Heart left ventricle (tissue), 13 donors: ENCODE measurements around the gene ACKR1.

Source experiments
- CTCF ChIP-seq, 12 donors: fragments of 200-600 bp; sonication (generic) in 4 of 12; IDR thresholded peaks; one replicate each; pipeline versions ENCODE4 v1.5.0 to v1.8.0; 2018 to 2022; ENCODE audit warnings: antibody characterized with exemption in 12 of 12, mild to moderate bottlenecking in 5 of 12
- POLR2A ChIP-seq, 2 donors: fragments of 450-650 bp; IDR thresholded peaks; one replicate each; pipeline ENCODE4 v1.6.1; 2017; ENCODE audit warnings: antibody characterized with exemption in 2 of 2, mild to moderate bottlenecking in 2 of 2, moderate library complexity in 2 of 2
- donor health status: ischemic (EF 13 %, LVEDD 7.1; RV severe dilation, severe dysfunction).
- donor health status: DM: no; HTN: yes; CAD: no.
- donor health status: DM: no; HTN: no; CAD: no.
- donor health status: ischemic (EF 25% LVEDD 6.9; RV normal size, moderate dysfunction).
- donor health status: ischemic (EF 25% LVEDD 5.7; RV mildly dilated, moderate dysfunction).
- donor health status: ischemic (EF 35%, LVEDD 5.7; RV mildly dilated, moderate dysfunction).
- donor health status: nonischemic (EF 11% LVEDD 7.7; RV severe dilation, severe dysfunction).
- donor health status: DM: yes; HTN: yes; CAD: no.
- donor health status: PGD.
- donor health status: ischemic (EF 29% LVEDD 5.4; RV normal size, mild dysfunction).
- donor health status: nonischemic (EF 23%, LVEDD 6.1; RV moderate dilation, normal function).

- TF ChIP-seq CTCF (IDR thresholded peaks at IDR 0.05) (no peak), POLR2A (IDR thresholded peaks at IDR 0.05) (no peak)
Measured at GRCh38 chr1:159207080-159207479, 2.4 kb downstream of the ACKR1 start.
